ENCODE measurements around the gene ME3. TPM values are rescaled to one million over a fixed set of nuclear protein-coding genes. Genes with fewer than 3 reads are reported as not detected.

The ME3 gene
- polyA plus RNA-seq, 12 donors: 5.7 to 15.6 (median 8.1) TPM; not detected in 1

Other genes with a start within 250 kb of the ME3 start
- gene PRSS23, start 127.9 kb upstream of the ME3 start, polyA plus RNA-seq (ENCODE audit: insufficient read length in 12 of 12): 10 to 100 TPM in 11 of 12 donors, not detected in 1; 17.1 to 47.9 (median 22.5) TPM

Data from muscle of arm (tissue), 12 donors.